ENCODE measurements around the gene SMARCAD1. TPM values are rescaled to one million over a fixed set of nuclear protein-coding genes. Genes with fewer than 3 reads are reported as not detected.

The SMARCAD1 gene
- total and polyA plus RNA-seq, 2 of the 8 experiments (the other 6 are each of a cell fraction or from before 2014, with no cell fraction given), result 24.1 to 59.4 TPM

DNA sequence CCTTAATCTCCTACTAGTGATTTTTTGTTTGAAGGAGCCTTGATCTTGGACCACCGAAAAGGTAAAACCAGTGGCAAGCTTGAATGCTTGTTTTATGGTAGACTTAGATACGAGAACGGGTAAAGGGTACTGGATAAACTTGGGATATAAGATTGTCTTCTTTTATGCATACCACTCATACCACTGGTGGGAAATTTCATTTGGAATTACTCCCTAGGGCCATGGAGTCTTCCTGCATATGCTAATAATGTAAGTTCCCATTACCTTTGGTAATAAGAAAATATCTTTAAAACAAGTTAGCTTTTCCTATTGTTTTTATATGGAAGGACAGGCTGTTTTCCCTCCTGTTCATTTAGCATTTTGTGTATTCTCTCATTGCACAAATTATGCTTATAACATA, 11.7 kb downstream of the SMARCAD1 start:
- FAIRE-seq (no peak), DNase-seq (ENCODE audit: low read depth in 1 of 2, low spot score in 2 of 2) (no peak)
- Histone ChIP-seq H2AK5ac (ENCODE audit: low read depth, low read length) (no peak overlapping the region), H2BK5ac (ENCODE audit: low read depth, low read length) (no peak overlapping the region), H3K23ac (ENCODE audit: insufficient read length) (no peak overlapping the region), H4K5ac (ENCODE audit: insufficient read length, low read depth, low read length) (no peak overlapping the region), H3K79me2 (ENCODE audit: control insufficient read depth in 1 of 2, insufficient read depth in 2 of 2, low read length in 2 of 2) (peaks cover 0 to 81% of the 10 kb centered on the region in 2 experiments; a peak in 2 of 4 replicates), H3K4me3 (ENCODE audit: extremely low read depth in 1 of 4, insufficient read depth in 2 of 4, low read depth in 3 of 4, low read length in 4 of 4) (no peak overlapping the region), H3K27me3 (replicated peaks in 1 of 4; ENCODE audit: control insufficient read depth in 3 of 4, extremely low read depth in 1 of 4, insufficient read depth in 3 of 4, low read length in 3 of 4) (no peaks in the 10 kb centered on the region), H3K27ac (ENCODE audit: low read depth, low read length) (no peak overlapping the region), H3K4me2 (ENCODE audit: insufficient read depth in 1 of 2, low read depth in 2 of 2, low read length in 2 of 2) (no peak overlapping the region), H3K18ac (ENCODE audit: extremely low read depth, low read length) (no peak overlapping the region), H3K4ac (replicated peaks; ENCODE audit: insufficient read length, low read depth, low read length) (no peak overlapping the region), H3K79me1 (ENCODE audit: low read depth, low read length) (no peaks in the 10 kb centered on the region; the same call in 1 of the 2 replicates), H3K9me3 (ENCODE audit: insufficient read depth in 2 of 2, low read depth in 1 of 2, low read length in 1 of 2) (no peaks in the 10 kb centered on the region), H2BK20ac (ENCODE audit: low read length) (no peak overlapping the region), H3K14ac (ENCODE audit: insufficient read length) (no peak overlapping the region), H3K4me1 (replicated peaks in 1 of 4; ENCODE audit: control insufficient read depth in 3 of 4, insufficient read depth in 4 of 4, low read length in 3 of 4) (no peaks in the 10 kb centered on the region), H4K91ac (replicated peaks; ENCODE audit: insufficient read length, low read length) (no peak overlapping the region), H3K23me2 (ENCODE audit: low read depth, low read length) (no peaks in the 10 kb centered on the region), H4K20me1 (replicated peaks in 1 of 2; ENCODE audit: control insufficient read depth in 1 of 2, insufficient read depth in 2 of 2, low read length in 2 of 2) (peaks cover 0 to 3% of the 10 kb centered on the region in 2 experiments), H2AFZ (ENCODE audit: low read length) (no peak overlapping the region), H2BK120ac (replicated peaks; ENCODE audit: low read depth, low read length) (no peak overlapping the region), H3K56ac (replicated peaks; ENCODE audit: insufficient read length, low read depth, low read length) (no peak overlapping the region), H3K36me3 (ENCODE audit: control insufficient read depth in 2 of 4, insufficient read depth in 4 of 4, low read length in 3 of 4) (peaks cover 0 to 54% (median 8%) of the 10 kb centered on the region in 4 experiments; a peak in 6 of 8 replicates), H2BK15ac (ENCODE audit: low read length) (no peak overlapping the region), H2BK12ac (ENCODE audit: low read depth, low read length) (no peak overlapping the region), H3K9ac (replicated peaks in 1 of 4; ENCODE audit: extremely low read depth in 1 of 4, low read depth in 3 of 4, low read length in 3 of 4) (no peak overlapping the region), H4K8ac (ENCODE audit: extremely low read depth, insufficient read depth, low read length) (no peak overlapping the region)
- WGBS, 2 experiments (ENCODE audit: extremely low coverage in 1 of 2, insufficient coverage in 1 of 2, insufficient read length in 1 of 2, insufficient replicate concordance in 2 of 2, low coverage in 1 of 2, low lambda C conversion rate in 2 of 2, missing lambda C conversion rate in 1 of 2), result 94% methylated on average over 3 of the region's 3 CpGs; no CpG with 5 or more reads in 1 of the 2 experiments
- POLR2A ChIA-PET (ENCODE audit: partially characterized antibody), result interaction anchor here (1.4 kb wide), 2 partner anchors 9 to 12 kb away, joined by 3 to 7 read pairs; partner anchors contain the start of gene SMARCAD1
- CTCF ChIA-PET (ENCODE audit: partially characterized antibody), result no interaction called here
- TF ChIP-seq ATF2 (IDR thresholded peaks at IDR 0.05; ENCODE audit: low read length) (no peak), BCL11A (IDR thresholded peaks at IDR 0.05; ENCODE audit: low read depth in 2 of 2, low read length in 2 of 2) (no peak), HDAC6 (IDR thresholded peaks at IDR 0.05; ENCODE audit: low read depth, low read length) (no peak)

Measured in H1 (cell line).